ENCODE results near the gene SFXN3.
A peak's percentile ranks its signal among the peaks of the same experiment; 100 is the strongest.
"Not testable (repeated sequence)": the region's sequence is repeated elsewhere in the genome, so short reads cannot be mapped to it uniquely, and the experiment has no call there.

Gene SFXN3

DNA sequence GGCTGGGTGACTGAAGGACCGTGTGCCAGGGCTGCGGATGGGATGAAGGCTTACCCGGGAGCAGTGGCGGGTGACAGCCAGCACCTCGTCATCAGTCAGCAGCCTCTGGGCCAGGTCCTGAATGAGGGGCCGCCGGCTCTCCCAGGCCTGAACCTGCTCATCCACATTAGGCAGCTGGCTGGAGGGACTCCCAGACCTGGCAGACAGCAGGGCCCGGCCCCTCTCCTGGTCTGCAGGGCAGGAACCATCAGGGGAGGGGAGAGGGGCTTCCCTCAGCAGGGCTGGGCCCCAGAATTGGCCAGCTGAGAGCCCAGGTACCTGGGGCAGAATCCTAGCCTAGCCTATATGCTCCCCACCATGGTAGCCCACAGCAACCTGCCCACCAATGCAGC is 15.5 kb upstream of the SFXN3 start:
- no peak for DNase-seq (ENCODE audit: low read depth)

- no peak for DNase-seq (ENCODE audit: low read depth)
Observed at GRCh38 chr10:101016814-101017213, 14.2 kb upstream of the SFXN3 start.

DNA sequence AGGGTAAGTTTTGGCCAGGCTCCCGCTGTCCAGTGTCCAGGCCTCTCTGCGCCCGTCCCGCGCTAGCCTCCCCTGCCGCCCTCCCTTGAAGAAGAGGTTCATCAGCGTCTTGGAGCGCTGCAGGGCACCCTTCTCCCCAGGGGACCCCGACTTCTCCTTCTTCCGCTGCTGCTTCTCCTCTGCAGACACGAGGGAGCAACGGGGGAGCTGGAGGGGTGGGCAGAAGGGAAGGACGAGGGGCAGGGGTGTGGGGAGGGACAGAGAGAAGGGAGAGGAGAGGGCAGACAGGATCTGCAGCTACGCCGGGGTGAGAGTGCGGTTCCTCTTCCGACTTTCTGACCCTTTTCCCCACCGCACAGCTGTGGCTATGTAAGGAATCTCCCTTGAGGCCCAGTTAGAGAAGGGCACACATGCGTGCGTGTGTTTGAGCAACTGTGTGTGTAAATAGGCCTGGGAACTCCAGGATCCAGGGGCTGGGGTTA is 12.9 kb upstream of the SFXN3 start:
- DNase-seq (ENCODE audit: low read depth) = no peak

- DNase-seq (ENCODE audit: low read depth) = peak; percentile 63
Observed at GRCh38 chr10:101018600-101019439, 12.2 kb upstream of the SFXN3 start.

GRCh38 chr10:101019440-101019703 is 11.7 kb upstream of the SFXN3 start:
- no peak for DNase-seq (ENCODE audit: low read depth)

- no peak for DNase-seq (ENCODE audit: low read depth)
Observed at GRCh38 chr10:101020427-101021075, 10.5 kb upstream of the SFXN3 start.

DNA sequence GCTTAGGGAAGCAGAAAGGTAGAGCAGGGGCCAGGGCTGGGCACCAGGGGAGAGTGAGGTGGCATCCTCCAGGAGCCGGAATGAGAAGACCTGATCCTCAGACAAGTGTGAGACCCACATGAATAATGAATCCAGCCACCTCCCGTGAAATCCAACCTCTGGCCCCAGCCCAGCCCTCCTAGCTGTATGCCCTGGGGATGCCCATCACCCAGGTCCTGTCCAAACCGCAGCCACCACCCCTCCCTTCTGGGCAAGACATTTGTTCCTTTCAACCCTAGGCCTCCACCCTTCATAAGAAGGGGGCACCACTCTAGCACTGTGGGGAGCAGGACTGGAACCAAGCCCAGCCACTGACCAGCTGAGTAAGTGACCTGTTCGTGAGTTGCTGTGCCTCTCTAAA is 9.8 kb upstream of the SFXN3 start:
- no peak for DNase-seq (ENCODE audit: low read depth)

GRCh38 chr10:101021692-101022251 is 9.3 kb upstream of the SFXN3 start:
- no peak for DNase-seq (ENCODE audit: low read depth)

GRCh38 chr10:101022967-101023705 is 7.9 kb upstream of the SFXN3 start:
- no peak for DNase-seq (ENCODE audit: low read depth)

GRCh38 chr10:101027106-101027720 is 3.8 kb upstream of the SFXN3 start:
- no peak for DNase-seq (ENCODE audit: low read depth)

DNA sequence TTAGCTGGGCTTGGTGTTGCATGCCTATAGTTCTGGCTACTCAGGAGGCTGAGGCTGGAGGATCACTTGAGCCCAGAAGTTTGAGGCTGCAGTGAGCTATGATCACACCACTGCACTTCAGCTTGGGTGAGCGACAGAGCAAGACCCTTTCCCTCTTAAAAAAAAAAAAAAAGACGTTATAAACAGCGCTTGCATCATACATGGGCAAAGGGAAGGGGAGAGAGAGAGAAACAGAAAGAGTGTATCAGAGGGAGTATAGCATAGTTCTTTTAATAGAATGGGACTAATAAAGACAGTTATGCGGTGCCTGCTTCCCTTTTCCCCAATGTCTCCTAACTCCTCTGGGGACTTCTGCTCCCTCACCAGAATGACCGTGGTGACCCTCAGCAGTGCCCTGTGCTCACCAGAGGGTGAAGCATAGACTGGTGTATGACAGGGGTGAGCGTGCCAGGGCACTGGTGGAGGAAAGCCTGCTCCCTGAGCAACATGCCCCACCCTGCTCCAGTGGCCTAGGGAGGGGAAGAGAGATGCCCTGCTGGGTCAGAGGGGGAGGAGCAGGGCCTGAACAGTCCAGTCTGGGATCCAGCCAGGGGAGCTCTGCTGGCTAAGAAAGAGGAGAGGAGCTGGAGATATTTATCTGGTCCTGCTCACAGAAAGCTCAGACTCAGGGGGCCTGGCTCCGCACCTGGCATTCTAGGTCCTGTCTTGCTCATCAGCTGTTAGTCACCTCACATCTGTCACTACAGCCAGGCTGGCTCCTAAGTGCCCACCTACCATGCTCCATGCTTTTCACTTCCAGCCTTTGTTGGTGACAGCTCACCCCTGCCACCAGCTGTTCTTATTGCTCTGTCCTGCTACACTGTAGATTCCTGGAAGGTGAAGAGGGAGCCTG is 2.3 kb upstream of the SFXN3 start:
- no peak for DNase-seq (ENCODE audit: low read depth)

DNA sequence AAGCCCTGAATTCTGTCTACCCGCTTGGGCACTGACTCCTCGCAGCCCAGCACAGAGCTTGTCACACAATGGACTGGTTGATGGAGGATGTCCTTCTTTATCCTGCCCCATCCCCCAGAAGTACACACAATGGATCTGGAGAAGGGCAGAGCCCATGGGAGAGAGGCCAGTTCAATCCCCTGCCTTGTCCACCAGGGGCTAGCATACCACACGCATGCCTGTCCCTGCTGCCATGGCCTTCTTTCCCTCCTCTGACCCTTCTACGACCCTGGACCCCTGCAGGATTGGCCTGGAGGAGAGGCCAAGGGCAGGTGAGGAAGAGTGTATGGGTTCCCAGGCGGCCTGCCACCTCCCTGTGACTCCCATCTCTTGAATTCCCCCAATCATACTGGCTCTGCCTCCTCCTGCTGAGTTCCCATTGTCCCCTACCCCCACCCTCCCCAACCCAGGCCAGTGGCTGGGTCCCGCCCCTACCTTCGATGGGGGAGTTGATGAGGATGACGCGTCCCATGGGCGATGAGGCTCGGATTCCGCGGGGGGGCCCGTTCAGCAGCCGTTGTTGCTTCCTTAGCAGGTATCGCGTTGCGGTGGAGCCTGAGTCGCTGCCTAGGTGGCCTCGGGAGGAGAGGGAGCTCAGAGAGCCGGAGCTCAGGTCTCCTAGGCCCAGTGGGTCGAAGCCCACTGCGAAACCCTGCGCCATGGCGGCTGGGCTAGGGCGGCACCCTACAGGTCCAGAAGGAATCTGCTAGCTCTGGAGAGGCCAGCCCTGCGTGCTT is 1.3 kb upstream of the SFXN3 start:
- no peak for DNase-seq (ENCODE audit: low read depth)

DNA sequence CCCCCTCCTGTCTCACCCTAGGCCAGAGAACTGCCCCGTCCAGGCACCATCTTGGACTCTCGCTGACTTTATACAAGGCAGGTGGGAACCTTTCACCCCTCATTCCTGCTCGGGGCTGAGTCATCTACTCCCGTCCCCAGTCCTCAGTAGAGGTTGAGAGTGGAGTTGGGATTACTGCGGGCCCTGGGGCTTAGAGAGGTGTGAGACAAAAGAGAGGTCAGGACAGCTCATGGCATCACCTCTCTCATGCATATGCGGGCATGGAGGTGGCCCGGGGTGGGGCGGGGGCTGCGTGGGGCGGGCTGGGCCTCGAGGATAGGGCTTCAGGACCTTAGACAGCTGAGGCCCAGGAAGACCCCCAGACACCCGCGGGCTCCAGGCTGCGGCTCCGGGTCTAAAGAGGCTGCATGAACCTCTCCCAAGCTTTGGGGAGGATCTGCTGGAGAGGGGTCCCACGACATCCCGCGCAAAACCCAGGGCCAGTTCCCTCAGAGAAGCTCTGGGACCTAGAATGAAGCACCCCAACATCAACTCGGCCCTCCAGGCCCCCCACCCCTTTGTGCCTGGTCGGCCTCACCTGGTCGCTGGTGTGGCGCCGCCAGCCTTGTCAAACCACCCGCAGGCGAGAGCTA is 422 bp upstream of the SFXN3 start:
- no peak for DNase-seq (ENCODE audit: low read depth)

DNA sequence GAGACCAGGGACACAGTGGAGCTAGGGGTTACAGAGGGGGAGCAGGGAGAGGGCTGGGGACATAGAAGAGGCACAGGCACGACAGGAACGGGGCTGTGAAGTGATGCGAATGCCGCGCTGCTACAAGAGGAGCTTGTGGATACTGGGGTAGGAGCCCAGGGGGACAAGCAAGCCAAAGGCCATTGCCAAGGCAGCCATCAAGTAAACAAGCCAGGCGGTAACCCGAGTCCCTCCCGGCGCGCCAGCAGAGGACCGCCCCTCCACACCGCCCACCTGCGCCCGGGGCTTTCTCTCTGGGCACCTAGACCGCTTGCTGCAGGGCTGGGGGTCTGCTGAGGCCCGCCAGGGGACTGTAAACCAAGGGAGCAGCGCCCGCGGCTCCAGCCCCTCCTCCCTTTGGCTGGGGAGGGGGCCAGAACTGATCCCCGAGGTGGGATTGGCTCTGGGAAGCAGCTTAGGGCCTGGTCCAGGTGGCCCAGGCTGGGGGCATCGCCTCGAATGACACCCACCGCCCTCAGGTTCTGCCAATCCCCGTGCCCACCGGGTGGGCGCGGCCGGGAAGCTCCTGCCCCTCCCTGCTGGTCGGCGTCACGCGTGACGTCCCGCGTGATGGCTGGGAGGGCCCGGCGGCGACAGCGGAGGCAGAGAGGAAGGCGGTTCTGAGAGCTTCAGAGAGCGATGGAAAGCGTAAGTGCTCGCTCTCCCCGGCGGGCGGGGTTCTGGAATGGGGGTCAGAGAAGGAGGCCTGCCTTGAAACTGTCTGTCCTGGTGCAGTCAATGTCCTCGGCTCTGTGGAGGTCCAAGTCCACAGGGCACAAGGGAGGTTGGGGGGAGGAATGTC is 982 bp downstream of the SFXN3 start:
- DNase-seq (ENCODE audit: low read depth) = peak; percentile 66

DNA sequence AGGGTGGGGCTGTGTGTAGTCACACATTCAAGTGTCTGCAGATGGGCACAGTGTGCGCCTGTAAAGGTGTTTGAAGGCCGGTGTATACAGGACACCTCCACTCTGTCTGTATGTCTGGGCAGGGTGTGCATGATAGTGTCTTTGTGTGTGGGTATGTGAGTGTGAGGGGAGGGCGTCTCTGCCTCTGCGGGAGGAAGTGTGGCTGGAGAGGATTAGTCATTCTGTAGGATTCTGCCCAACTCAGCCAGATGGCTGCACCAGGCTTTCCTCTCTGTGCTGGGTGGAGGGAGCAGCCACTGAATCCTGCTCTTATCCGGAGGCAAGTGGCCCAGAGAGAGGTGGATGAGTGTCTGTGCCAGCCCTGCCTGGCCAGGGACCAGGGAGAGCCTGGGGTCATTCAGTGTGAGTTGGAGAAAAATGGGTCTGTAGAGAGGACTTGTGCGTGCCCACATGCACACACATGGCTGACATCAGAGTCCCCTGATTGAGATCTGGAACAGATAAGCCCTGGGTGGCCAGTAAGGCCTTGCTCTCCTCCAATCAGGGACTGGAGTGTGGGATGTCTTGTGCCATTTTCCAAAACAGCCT is 1.7 kb downstream of the SFXN3 start:
- DNase-seq (ENCODE audit: low read depth) = peak; percentile 60

- no peak for DNase-seq (ENCODE audit: low read depth)
Observed at GRCh38 chr10:101033276-101033675, 2.2 kb downstream of the SFXN3 start.

GRCh38 chr10:101034404-101034803 is 3.4 kb downstream of the SFXN3 start:
- DNase-seq (ENCODE audit: low read depth) = not testable (repeated sequence)

GRCh38 chr10:101035314-101035713 is 4.3 kb downstream of the SFXN3 start:
- DNase-seq (ENCODE audit: low read depth) = no peak

Measured in stimulated activated CD8-positive, alpha-beta memory T cell treated with anti-CD3 and anti-CD28 coated beads, Interleukin-12 subunit alpha, Interleukin-12 subunit beta, amount 100 ng/mL, for 1 hour (primary cell).